Liver (tissue), 9 donors: ENCODE data around the gene PTPRH. TPM values are rescaled to one million over a fixed set of nuclear protein-coding genes. Genes with fewer than 3 reads are reported as not detected.
"Not testable (repeated sequence)": the region's sequence is repeated elsewhere in the genome, so short reads cannot be mapped to it uniquely, and the experiment has no call there.

Experiments
- DNase-seq: peaks from one replicate; pipeline ENCODE4 v3.0.0-alpha.2; 2017; ENCODE audit warnings: low spot score
- H3K27ac ChIP-seq, 2 donors: one replicate each; pipeline ENCODE4 v1.7.0; 2013; ENCODE audit warnings: inconsistent platforms in 2 of 2, low read length in 2 of 2, control low read depth in 1 of 2, low read depth in 1 of 2, mild to moderate bottlenecking in 1 of 2
- H3K27me3 ChIP-seq, 4 donors: one replicate each; pipeline versions ENCODE4 v1.6.1 to v1.7.0; 2013; ENCODE audit warnings: low read length in 3 of 4, inconsistent platforms in 1 of 4, mild to moderate bottlenecking in 1 of 4, moderate library complexity in 1 of 4; ENCODE audit not compliant: control insufficient read depth in 4 of 4, insufficient read depth in 4 of 4
- H3K36me3 ChIP-seq, 4 donors: one replicate each; pipeline versions ENCODE4 v1.6.1 to v1.7.0; 2013; ENCODE audit warnings: low read length in 3 of 4, mild to moderate bottlenecking in 3 of 4, low read depth in 1 of 4, moderate library complexity in 1 of 4; ENCODE audit not compliant: control insufficient read depth in 4 of 4, insufficient read depth in 3 of 4
- H3K4me1 ChIP-seq, 4 donors: one replicate each; pipeline versions ENCODE4 v1.6.1 to v1.7.0; 2013; ENCODE audit warnings: low read length in 3 of 4, mild to moderate bottlenecking in 3 of 4, moderate library complexity in 1 of 4; ENCODE audit not compliant: control insufficient read depth in 4 of 4, insufficient read depth in 4 of 4
- H3K4me3 ChIP-seq, 3 donors: one replicate each; pipeline versions ENCODE4 v1.6.1 to v1.7.0; 2013; ENCODE audit warnings: low read length in 3 of 3, control low read depth in 1 of 3, low read depth in 1 of 3, mild to moderate bottlenecking in 1 of 3
- H3K9ac ChIP-seq, 2 donors: one replicate each; pipeline ENCODE4 v1.7.0; 2013; ENCODE audit warnings: low read length in 2 of 2, mild to moderate bottlenecking in 2 of 2, moderate library complexity in 2 of 2, control low read depth in 1 of 2, low read depth in 1 of 2
- H3K9me3 ChIP-seq, 4 donors: one replicate each; pipeline versions ENCODE4 v1.6.1 to v1.7.0; 2013; ENCODE audit warnings: low read length in 3 of 4; ENCODE audit not compliant: control insufficient read depth in 4 of 4
- FOXA2 ChIP-seq: IDR thresholded peaks from 2 replicates; pipeline ENCODE4 v1.6.1; 2016; ENCODE audit warnings: antibody characterized with exemption
- GABPA ChIP-seq, 2 donors: IDR thresholded peaks in 1 of 2; conservative IDR thresholded peaks in 1 of 2; 2 replicates each; pipeline ENCODE4 v1.6.1; 2016; ENCODE audit warnings: antibody characterized with exemption in 2 of 2, mild to moderate bottlenecking in 1 of 2, moderate library complexity in 1 of 2
- HNF4A ChIP-seq, 2 donors: conservative IDR thresholded peaks; 2 replicates each; pipeline ENCODE4 v1.6.1; 2016; ENCODE audit warnings: antibody characterized with exemption in 2 of 2, mild to moderate bottlenecking in 2 of 2
- JUND ChIP-seq, 2 donors: IDR thresholded peaks; 2 replicates each; pipeline ENCODE4 v1.6.1; 2016; ENCODE audit warnings: antibody characterized with exemption in 2 of 2
- RXRA ChIP-seq, 2 donors: IDR thresholded peaks; 2 replicates each; pipeline ENCODE4 v1.6.1; 2017 to 2018; ENCODE audit warnings: antibody characterized with exemption in 2 of 2, mild to moderate bottlenecking in 1 of 2
- YY1 ChIP-seq: IDR thresholded peaks from 2 replicates; pipeline ENCODE4 v1.6.1; 2016; ENCODE audit warnings: antibody characterized with exemption, mild to moderate bottlenecking
- WGBS: extraction: QIAGEN DNeasy Blood & Tissue Kit; methylation state at CpG from one replicate; pipeline ENCODE4 v1.1.7; 2013; 5-methylcytosine and 5-hydroxymethylcytosine counted together
- polyA plus RNA-seq, 2 donors: library from polyadenylated mRNA; stranded (reverse) in 1 of 2; unstranded in 1 of 2; fragments of 200-250 nt in 1 of 2; fragments of >200 nt in 1 of 2; fragmentation: Nextera tagmentation in 1 of 2; extraction: Ambion mirVana in 1 of 2; gene quantifications; one replicate each; pipeline versions ENCODE4 v1.2.1 to v1.2.3, GENCODE V29; 2013 to 2015
- total RNA-seq, 2 donors: library from RNA; depleted of rRNA; stranded (reverse); fragments of >200 nt; gene quantifications; one replicate each; pipeline ENCODE4 v1.2.3, GENCODE V29; 2014
- TF ChIP-seq, protein P1 (sequence below): IDR thresholded peaks from 2 replicates; pipeline ENCODE4 v1.6.1; 2016; ENCODE audit warnings: antibody characterized with exemption, mild to moderate bottlenecking
- TF ChIP-seq, protein P2 (sequence below): IDR thresholded peaks from 2 replicates; pipeline ENCODE4 v1.6.1; 2016; ENCODE audit warnings: antibody characterized with exemption
- TF ChIP-seq, protein P3 (sequence below): IDR thresholded peaks from 2 replicates; pipeline ENCODE4 v1.6.1; 2016; ENCODE audit warnings: antibody characterized with exemption
- TF ChIP-seq, protein P4 (sequence below): IDR thresholded peaks from 2 replicates; pipeline ENCODE4 v1.6.1; 2016; ENCODE audit warnings: antibody characterized with exemption
- donor health status: healthy.
- donor health status: healthy.
- donor health status: healthy.
- donor health status: healthy.
- donor health status: healthy.

Gene PTPRH
- total and polyA plus RNA-seq, 4 donors: 3.1 to 20.4 (median 11.4) TPM

DNA sequence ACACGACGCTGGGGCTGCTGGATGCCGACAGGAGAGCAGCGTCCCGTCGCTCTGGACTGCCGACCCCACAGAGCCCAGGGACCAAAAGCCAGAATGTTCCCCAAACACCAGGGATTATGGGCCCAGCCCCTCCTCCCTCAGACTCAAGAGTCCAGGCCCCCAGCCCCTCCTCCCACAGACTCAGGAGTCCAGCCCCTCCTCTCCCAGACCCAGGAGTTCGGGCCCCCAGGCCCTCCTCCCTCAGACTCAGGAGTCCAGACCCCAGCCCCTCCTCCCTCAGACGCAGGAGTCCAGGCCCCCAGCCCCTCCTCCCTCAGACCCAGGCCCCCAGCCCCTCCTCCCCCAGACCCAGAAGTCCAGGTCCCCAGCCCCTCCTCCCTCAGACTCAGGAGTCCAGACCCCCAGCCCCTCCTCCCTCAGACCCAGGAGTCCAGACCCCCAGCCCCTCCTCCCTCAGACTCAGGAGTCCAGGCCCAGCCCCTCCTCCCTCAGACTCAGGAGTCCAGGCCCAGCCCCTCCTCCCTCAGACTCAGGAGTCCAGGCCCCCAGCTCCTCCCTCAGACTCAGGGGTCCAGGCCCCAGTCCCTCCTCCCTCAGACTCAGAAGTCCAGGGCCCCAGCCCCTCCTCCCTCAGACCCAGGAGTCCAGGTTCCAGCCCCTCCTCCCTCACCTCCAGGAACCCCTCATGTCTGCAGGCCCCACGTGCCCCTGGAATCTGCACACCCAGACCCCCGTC lies 15.5 kb upstream of the PTPRH start:
- 87% methylated on average over 11 of the region's 11 CpGs for WGBS
- H3K9ac ChIP-seq, H3K27me3 ChIP-seq, H3K36me3 ChIP-seq, H3K9me3 ChIP-seq, H3K27ac ChIP-seq, H3K4me3 ChIP-seq, DNase-seq: not testable (repeated sequence)
- peaks cover 3 to 25% (median 22%) of the 10 kb centered on the region in 4 donors for H3K4me1 ChIP-seq

DNA sequence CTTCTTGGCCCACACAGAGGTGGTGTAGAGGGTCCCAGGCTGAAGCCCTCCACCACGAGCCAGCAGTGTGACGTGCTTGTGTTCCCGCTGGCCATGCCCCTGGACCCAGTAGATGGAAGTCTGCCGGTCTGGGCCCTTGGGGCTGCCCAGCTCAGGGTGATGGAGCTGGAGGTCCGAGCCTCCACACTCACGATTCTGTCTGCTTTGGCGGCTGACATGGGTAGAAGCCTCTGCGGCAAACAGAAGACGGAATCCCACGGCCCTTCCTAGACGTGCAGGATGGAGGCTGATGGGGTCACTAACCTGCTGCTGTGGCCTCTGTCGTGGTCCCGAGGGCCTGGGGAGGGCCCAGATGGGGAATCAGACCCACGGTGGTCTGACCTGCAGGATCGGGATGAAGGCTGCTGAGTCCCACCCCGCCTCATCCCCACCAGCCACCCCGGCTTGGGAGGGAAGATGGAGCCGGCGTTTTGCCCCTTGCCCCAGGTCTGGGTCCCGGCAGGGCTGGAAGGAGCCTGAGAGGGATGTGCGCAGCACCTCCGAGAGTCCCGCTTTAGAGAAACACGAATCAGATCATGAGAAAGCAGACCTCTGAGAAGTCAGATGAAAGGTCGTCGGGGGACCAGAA lies 14.9 kb upstream of the PTPRH start:
- Histone ChIP-seq H3K27me3 (no peaks in the 10 kb centered on the region), H3K9me3 (no peaks in the 10 kb centered on the region), H3K4me1 (peaks cover 2 to 18% (median 15%) of the 10 kb centered on the region in 4 donors), H3K4me3 (no peak overlapping the region), H3K36me3 (peaks cover 0 to 4% (median 1%) of the 10 kb centered on the region in 4 donors), H3K9ac (no peak overlapping the region), H3K27ac (no peak overlapping the region)
- no peak for TF ChIP-seq RXRA (IDR thresholded peaks at IDR 0.05)
- TF ChIP-seq HNF4A (conservative IDR thresholded peaks at IDR 0.05): no peak
- TF ChIP-seq, protein P1, sequence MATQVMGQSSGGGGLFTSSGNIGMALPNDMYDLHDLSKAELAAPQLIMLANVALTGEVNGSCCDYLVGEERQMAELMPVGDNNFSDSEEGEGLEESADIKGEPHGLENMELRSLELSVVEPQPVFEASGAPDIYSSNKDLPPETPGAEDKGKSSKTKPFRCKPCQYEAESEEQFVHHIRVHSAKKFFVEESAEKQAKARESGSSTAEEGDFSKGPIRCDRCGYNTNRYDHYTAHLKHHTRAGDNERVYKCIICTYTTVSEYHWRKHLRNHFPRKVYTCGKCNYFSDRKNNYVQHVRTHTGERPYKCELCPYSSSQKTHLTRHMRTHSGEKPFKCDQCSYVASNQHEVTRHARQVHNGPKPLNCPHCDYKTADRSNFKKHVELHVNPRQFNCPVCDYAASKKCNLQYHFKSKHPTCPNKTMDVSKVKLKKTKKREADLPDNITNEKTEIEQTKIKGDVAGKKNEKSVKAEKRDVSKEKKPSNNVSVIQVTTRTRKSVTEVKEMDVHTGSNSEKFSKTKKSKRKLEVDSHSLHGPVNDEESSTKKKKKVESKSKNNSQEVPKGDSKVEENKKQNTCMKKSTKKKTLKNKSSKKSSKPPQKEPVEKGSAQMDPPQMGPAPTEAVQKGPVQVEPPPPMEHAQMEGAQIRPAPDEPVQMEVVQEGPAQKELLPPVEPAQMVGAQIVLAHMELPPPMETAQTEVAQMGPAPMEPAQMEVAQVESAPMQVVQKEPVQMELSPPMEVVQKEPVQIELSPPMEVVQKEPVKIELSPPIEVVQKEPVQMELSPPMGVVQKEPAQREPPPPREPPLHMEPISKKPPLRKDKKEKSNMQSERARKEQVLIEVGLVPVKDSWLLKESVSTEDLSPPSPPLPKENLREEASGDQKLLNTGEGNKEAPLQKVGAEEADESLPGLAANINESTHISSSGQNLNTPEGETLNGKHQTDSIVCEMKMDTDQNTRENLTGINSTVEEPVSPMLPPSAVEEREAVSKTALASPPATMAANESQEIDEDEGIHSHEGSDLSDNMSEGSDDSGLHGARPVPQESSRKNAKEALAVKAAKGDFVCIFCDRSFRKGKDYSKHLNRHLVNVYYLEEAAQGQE: no peak
- TF ChIP-seq, protein P2, sequence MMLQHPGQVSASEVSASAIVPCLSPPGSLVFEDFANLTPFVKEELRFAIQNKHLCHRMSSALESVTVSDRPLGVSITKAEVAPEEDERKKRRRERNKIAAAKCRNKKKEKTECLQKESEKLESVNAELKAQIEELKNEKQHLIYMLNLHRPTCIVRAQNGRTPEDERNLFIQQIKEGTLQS: no peak
- TF ChIP-seq, protein P3, sequence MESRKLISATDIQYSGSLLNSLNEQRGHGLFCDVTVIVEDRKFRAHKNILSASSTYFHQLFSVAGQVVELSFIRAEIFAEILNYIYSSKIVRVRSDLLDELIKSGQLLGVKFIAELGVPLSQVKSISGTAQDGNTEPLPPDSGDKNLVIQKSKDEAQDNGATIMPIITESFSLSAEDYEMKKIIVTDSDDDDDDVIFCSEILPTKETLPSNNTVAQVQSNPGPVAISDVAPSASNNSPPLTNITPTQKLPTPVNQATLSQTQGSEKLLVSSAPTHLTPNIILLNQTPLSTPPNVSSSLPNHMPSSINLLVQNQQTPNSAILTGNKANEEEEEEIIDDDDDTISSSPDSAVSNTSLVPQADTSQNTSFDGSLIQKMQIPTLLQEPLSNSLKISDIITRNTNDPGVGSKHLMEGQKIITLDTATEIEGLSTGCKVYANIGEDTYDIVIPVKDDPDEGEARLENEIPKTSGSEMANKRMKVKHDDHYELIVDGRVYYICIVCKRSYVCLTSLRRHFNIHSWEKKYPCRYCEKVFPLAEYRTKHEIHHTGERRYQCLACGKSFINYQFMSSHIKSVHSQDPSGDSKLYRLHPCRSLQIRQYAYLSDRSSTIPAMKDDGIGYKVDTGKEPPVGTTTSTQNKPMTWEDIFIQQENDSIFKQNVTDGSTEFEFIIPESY: no peak
- no peak for TF ChIP-seq FOXA2
- no peak for TF ChIP-seq YY1
- TF ChIP-seq JUND (IDR thresholded peaks at IDR 0.05): no peak
- no peak for TF ChIP-seq GABPA (IDR thresholded peaks at IDR 0.05 in 1 of 2, conservative IDR thresholded peaks at IDR 0.05 in 1 of 2)
- TF ChIP-seq, protein P4, sequence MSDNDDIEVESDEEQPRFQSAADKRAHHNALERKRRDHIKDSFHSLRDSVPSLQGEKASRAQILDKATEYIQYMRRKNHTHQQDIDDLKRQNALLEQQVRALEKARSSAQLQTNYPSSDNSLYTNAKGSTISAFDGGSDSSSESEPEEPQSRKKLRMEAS: no peak
- WGBS: 83% methylated on average over 26 of the region's 26 CpGs
- DNase-seq: no peak
